B cell (primary cell): Measurements from ENCODE around the gene TBC1D21. TPM values are rescaled to one million over a fixed set of nuclear protein-coding genes. Genes with fewer than 3 reads are reported as not detected.

ENCODE experiments used
- ATAC-seq: fragments of 200-7000 bp; cut with Tn5 transposase; one replicate; pipeline ENCODE4 v1.10.0; 2021; ENCODE audit warnings: low read depth, mild to moderate bottlenecking, moderate number of reproducible peaks, moderate library complexity
- CTCF ChIA-PET: fragments of 350-600 bp; sonication (Branson Sonifier 250); formaldehyde crosslinking; loops from one replicate; lab custom pipeline; 2021; ENCODE audit warnings: antibody characterized with exemption, inconsistent platforms; lab: Charles Lee
- POLR2A ChIA-PET: fragments of 350-600 bp; sonication (Branson Sonifier 250); formaldehyde crosslinking; loops from one replicate; lab custom pipeline; 2021; ENCODE audit warnings: antibody characterized with exemption; lab: Charles Lee
- DNase-seq: peaks from one replicate; pipeline ENCODE4 v3.0.0; 2013
- H2AFZ ChIP-seq: 2 replicates; pipeline ENCODE4 v1.6.1; 2012; ENCODE audit warnings: mild to moderate bottlenecking, low read depth, low read length; ENCODE audit not compliant: insufficient read depth, poor library complexity, severe bottlenecking
- H3K27ac ChIP-seq, 2 donors: 1 replicate in 1 of 2; 2 replicates in 1 of 2; pipeline ENCODE4 v1.5.1; 2012 to 2013; ENCODE audit warnings: low read length in 2 of 2, mild to moderate bottlenecking in 2 of 2, moderate library complexity in 1 of 2
- H3K27me3 ChIP-seq, 4 experiments: fragments of 200-600 bp in 1 of 4; sonication (generic) in 1 of 4; replicated peaks in 1 of 4; 1 replicate in 2 of 4; 2 replicates in 2 of 4; pipeline versions ENCODE4 v1.6.1 to v1.7.0; 2013 to 2016; ENCODE audit warnings: low read length in 3 of 4, mild to moderate bottlenecking in 2 of 4, mixed read lengths in 1 of 4, moderate library complexity in 1 of 4; ENCODE audit not compliant: insufficient read depth in 4 of 4, control insufficient read depth in 3 of 4; ENCODE audit errors: control extremely low read depth in 1 of 4
- H3K36me3 ChIP-seq, 2 experiments: replicated peaks in 1 of 2; 1 replicate in 1 of 2; 2 replicates in 1 of 2; pipeline versions ENCODE4 v1.6.1 to v1.7.1; 2013; ENCODE audit warnings: low read length in 1 of 2; ENCODE audit not compliant: insufficient read depth in 2 of 2, control insufficient read depth in 1 of 2; ENCODE audit errors: control extremely low read depth in 1 of 2, extremely low read depth in 1 of 2
- H3K4me1 ChIP-seq, 2 donors: fragments of 200-600 bp in 1 of 2; sonication (generic) in 1 of 2; 1 replicate in 1 of 2; 2 replicates in 1 of 2; pipeline versions ENCODE4 v1.5.1 to v1.6.1; 2013 to 2017; ENCODE audit warnings: low read length in 2 of 2; ENCODE audit not compliant: control insufficient read depth in 2 of 2, insufficient read depth in 2 of 2
- H3K4me2 ChIP-seq: replicated peaks from 2 replicates; pipeline ENCODE3; 2012; ENCODE audit warnings: mild to moderate bottlenecking, low read depth, low read length; ENCODE audit not compliant: poor library complexity, severe bottlenecking
- H3K4me3 ChIP-seq, 5 experiments: fragments of 200-600 bp in 1 of 5; sonication (generic) in 1 of 5; 1 replicate in 3 of 5; 2 replicates in 2 of 5; pipeline versions ENCODE4 v1.5.1 to v1.7.0; 2011 to 2016; ENCODE audit warnings: low read length in 4 of 5, mild to moderate bottlenecking in 4 of 5, low read depth in 2 of 5, control low read depth in 1 of 5, moderate library complexity in 1 of 5; ENCODE audit not compliant: insufficient read depth in 1 of 5; ENCODE audit errors: control extremely low read depth in 1 of 5, extremely low read depth in 1 of 5
- H3K79me2 ChIP-seq: fragments of 200-600 bp; sonication (generic); one replicate; pipeline ENCODE4 v1.6.0; 2016; ENCODE audit warnings: low read length; ENCODE audit not compliant: control insufficient read depth, insufficient read depth
- H3K9ac ChIP-seq: fragments of 200-600 bp; sonication (generic); 2 replicates; pipeline ENCODE4 v1.6.1; 2017; ENCODE audit warnings: mild to moderate bottlenecking, low read length, moderate library complexity
- H3K9me3 ChIP-seq, 3 donors: one replicate each; pipeline versions ENCODE4 v1.6.1 to v1.7.1; 2013; ENCODE audit warnings: low read length in 2 of 3; ENCODE audit not compliant: control insufficient read depth in 2 of 3, insufficient read depth in 1 of 3; ENCODE audit errors: control extremely low read depth in 1 of 3
- H4K20me1 ChIP-seq: 2 replicates; pipeline ENCODE4 v1.6.0; 2012; ENCODE audit warnings: mild to moderate bottlenecking, low read length; ENCODE audit not compliant: insufficient read depth, control insufficient read depth, poor library complexity, severe bottlenecking
- H3K27ac Mint-ChIP-seq: one replicate; pipeline ENCODE4 v1.8.0; 2021; ENCODE audit warnings: mixed read lengths
- H3K27me3 Mint-ChIP-seq: one replicate; pipeline ENCODE4 v1.8.0; 2021; ENCODE audit warnings: mixed read lengths
- H3K4me1 Mint-ChIP-seq: one replicate; pipeline ENCODE4 v1.8.0; 2021; ENCODE audit warnings: mixed read lengths
- H3K4me3 Mint-ChIP-seq: one replicate; pipeline ENCODE4 v1.8.0; 2021; ENCODE audit warnings: mixed read lengths
- H3K9me3 Mint-ChIP-seq: one replicate; pipeline ENCODE4 v1.8.0; 2022; ENCODE audit warnings: mixed read lengths; ENCODE audit not compliant: insufficient read depth
- EZH2 ChIP-seq: IDR thresholded peaks from 2 replicates; pipeline ENCODE4 v1.6.1; 2012; ENCODE audit warnings: borderline replicate concordance, low read depth, mild to moderate bottlenecking, moderate library complexity, low read length; ENCODE audit not compliant: insufficient read depth, poor library complexity, severe bottlenecking
- WGBS: methylation state at CpG from one replicate; pipeline ENCODE4 v1.1.5; 2013; ENCODE audit warnings: missing lambda C conversion rate; ENCODE audit not compliant: insufficient coverage; 5-methylcytosine and 5-hydroxymethylcytosine counted together
- intact Hi-C: fragments of 100-400 bp; cut with micrococcal nuclease; formaldehyde crosslinking; loops from one replicate; pipeline ENCODE4 v1.10.0; 2022
- polyA plus RNA-seq: library from polyadenylated mRNA; depleted of rRNA; stranded (reverse); fragments of >200 nt; gene quantifications from 2 replicates; pipeline ENCODE4 v1.2.3, GENCODE V29; 2012
- total RNA-seq, 2 donors: library from RNA; stranded (reverse); fragments of 120-200 nt in 1 of 2; gene quantifications; 1 replicate in 1 of 2; 2 replicates in 1 of 2; pipeline versions ENCODE4 v1.2.3 to v1.2.4, GENCODE V29; 2013 to 2022
- TF ChIP-seq, protein P1 (sequence below): fragments of 200-600 bp; IDR thresholded peaks from one replicate; pipeline ENCODE4 v1.8.0; 2022; ENCODE audit warnings: antibody characterized with exemption, mild to moderate bottlenecking

Gene TBC1D21
- total and polyA plus RNA-seq, 2 donors (not counting 1 experiment from before 2014, with no cell fraction given), result not detected

DNA sequence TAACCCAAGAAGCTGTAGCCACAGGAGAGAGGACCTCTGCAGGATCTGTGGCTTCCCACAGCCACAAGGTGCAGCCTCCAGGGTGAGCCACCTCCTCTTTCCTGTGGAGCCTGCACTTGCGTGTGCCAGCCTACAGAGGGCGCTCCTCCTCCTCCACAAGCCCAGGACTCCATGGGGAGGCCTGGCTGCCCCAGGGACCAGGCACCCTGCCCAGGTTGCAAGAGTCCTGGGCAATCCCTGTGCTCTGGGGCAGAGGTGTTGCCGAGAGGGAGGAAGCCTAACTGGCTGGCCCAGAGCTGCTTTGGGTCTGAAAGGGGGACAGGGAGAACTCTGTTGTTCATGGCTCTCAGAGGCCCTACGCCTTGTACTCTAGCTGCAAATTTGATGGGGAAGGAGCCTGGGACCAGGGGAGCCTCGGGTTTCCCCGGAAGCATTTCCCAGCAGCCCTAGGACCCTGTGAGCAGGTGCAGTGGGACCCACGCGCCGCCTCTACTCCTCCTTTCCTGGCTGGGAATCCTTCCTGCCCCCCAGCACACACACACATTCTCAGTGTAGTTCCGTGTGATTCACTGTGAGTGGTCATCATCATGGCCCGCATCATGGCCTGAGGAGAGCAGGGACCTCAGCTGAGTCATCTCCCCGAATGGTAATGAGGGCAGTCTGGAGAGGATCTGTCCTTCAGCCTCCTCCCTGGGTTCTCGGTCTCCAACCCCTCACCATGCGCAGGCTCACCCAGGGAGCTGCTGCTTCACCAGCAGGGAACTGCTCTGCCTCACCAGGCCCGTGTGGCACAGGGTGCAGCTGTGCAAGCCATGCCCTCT, 24.3 kb downstream of the TBC1D21 start:
- H3K9me3 ChIP-seq, result peaks cover 0 to 4% (median 0%) of the 10 kb centered on the region in 3 donors
- H3K9me3 Mint-ChIP-seq, result peaks cover 2% of the 10 kb centered on the region
- ChIA-PET POLR2A (no interaction called here), CTCF (interaction anchor here (1.9 kb wide), 1 partner anchor 9 kb away, joined by 7 read pairs; no protein-coding TSS in a partner anchor)
- H3K27ac Mint-ChIP-seq, result no peak overlapping the region
- intact Hi-C loops, result no loop called here
- H3K36me3 ChIP-seq, result no peaks in the 10 kb centered on the region
- H3K9ac ChIP-seq, result no peak overlapping the region
- no peaks in the 10 kb centered on the region for H3K4me1 Mint-ChIP-seq
- H2AFZ ChIP-seq, result no peak overlapping the region
- H4K20me1 ChIP-seq, result no peaks in the 10 kb centered on the region
- H3K4me1 ChIP-seq, result no peaks in the 10 kb centered on the region
- DNase-seq, result peak; percentile 27
- peak; percentile 43 for ATAC-seq
- no peak overlapping the region for H3K4me3 Mint-ChIP-seq
- H3K4me3 ChIP-seq, result no peak overlapping the region
- TF ChIP-seq, protein P1, sequence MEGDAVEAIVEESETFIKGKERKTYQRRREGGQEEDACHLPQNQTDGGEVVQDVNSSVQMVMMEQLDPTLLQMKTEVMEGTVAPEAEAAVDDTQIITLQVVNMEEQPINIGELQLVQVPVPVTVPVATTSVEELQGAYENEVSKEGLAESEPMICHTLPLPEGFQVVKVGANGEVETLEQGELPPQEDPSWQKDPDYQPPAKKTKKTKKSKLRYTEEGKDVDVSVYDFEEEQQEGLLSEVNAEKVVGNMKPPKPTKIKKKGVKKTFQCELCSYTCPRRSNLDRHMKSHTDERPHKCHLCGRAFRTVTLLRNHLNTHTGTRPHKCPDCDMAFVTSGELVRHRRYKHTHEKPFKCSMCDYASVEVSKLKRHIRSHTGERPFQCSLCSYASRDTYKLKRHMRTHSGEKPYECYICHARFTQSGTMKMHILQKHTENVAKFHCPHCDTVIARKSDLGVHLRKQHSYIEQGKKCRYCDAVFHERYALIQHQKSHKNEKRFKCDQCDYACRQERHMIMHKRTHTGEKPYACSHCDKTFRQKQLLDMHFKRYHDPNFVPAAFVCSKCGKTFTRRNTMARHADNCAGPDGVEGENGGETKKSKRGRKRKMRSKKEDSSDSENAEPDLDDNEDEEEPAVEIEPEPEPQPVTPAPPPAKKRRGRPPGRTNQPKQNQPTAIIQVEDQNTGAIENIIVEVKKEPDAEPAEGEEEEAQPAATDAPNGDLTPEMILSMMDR, result peak; percentile 48
- TF ChIP-seq EZH2, result no peak
- no peak overlapping the region for H3K27ac ChIP-seq
- peaks cover 0 to 3% (median 0%) of the 10 kb centered on the region in 4 experiments for H3K27me3 ChIP-seq
- H3K27me3 Mint-ChIP-seq, result peaks cover 22% of the 10 kb centered on the region
- no peaks in the 10 kb centered on the region for H3K79me2 ChIP-seq
- WGBS, result 80% methylated on average over 9 of the region's 15 CpGs
- H3K4me2 ChIP-seq, result no peak overlapping the region
